Ishikawa (cell line): ENCODE results near the gene AFM.

Experiments used
- CEBPB ChIP-seq: IDR thresholded peaks from 2 replicates; pipeline ENCODE4 v1.6.1; 2012
- CREB1 ChIP-seq: IDR thresholded peaks from 2 replicates; pipeline ENCODE4 v1.6.1; 2012; ENCODE audit warnings: low read depth
- EGR1 ChIP-seq: IDR thresholded peaks from 2 replicates; pipeline ENCODE4 v1.6.1; 2012
- EP300 ChIP-seq: IDR thresholded peaks from 2 replicates; pipeline ENCODE4 v1.6.1; 2012; ENCODE audit warnings: borderline replicate concordance
- FOXM1 ChIP-seq: IDR thresholded peaks from 2 replicates; pipeline ENCODE4 v1.6.1; 2012; ENCODE audit warnings: low read depth, borderline replicate concordance
- RAD21 ChIP-seq: IDR thresholded peaks from 2 replicates; pipeline ENCODE4 v1.6.1; 2012; ENCODE audit warnings: low read depth
- REST ChIP-seq: IDR thresholded peaks from 2 replicates; pipeline ENCODE4 v1.6.1; 2012; ENCODE audit warnings: low read depth, mild to moderate bottlenecking
- TAF1 ChIP-seq: IDR thresholded peaks from 2 replicates; pipeline ENCODE4 v1.6.1; 2012; ENCODE audit warnings: low read depth, mild to moderate bottlenecking
- TCF12 ChIP-seq: IDR thresholded peaks from 2 replicates; pipeline ENCODE4 v1.6.1; 2012; ENCODE audit warnings: low read depth
- YY1 ChIP-seq: IDR thresholded peaks from 2 replicates; pipeline ENCODE4 v1.6.1; 2012; ENCODE audit warnings: low read depth
- ZBTB7A ChIP-seq: IDR thresholded peaks from 2 replicates; pipeline ENCODE4 v1.6.1; 2012; ENCODE audit warnings: low read depth
- TF ChIP-seq, protein P1 (sequence below): IDR thresholded peaks from 2 replicates; pipeline ENCODE4 v1.6.1; 2012
- TF ChIP-seq, protein P2 (sequence below): IDR thresholded peaks from 2 replicates; pipeline ENCODE4 v1.6.1; 2012

DNA sequence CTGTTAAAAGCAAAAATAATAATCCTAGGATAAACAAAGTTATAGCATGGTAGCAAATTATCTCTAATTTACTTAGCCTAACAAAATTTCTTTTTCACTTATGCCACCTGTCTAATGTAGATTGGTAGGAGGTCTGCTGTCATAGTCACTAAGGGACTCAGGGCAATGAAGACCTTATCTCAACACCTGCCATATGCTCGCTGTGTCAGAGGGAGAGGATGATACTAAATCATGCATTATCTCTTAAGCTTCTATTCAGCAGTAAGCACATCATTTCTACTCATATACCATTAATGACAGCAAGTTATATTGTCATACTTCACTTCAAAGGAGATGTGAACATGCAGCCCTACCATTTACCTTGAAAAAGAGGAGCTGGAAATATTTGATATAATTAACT, 44.1 kb downstream of the AFM start:
- TF ChIP-seq EP300 = no peak
- TF ChIP-seq ZBTB7A = no peak
- TF ChIP-seq RAD21 = no peak
- TF ChIP-seq TAF1 = no peak
- TF ChIP-seq YY1 = no peak
- TF ChIP-seq FOXM1 = no peak
- TF ChIP-seq EGR1 = no peak
- TF ChIP-seq, protein P1, sequence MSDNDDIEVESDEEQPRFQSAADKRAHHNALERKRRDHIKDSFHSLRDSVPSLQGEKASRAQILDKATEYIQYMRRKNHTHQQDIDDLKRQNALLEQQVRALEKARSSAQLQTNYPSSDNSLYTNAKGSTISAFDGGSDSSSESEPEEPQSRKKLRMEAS = no peak
- TF ChIP-seq CEBPB = no peak
- TF ChIP-seq REST = no peak
- no peak for TF ChIP-seq CREB1
- no peak for TF ChIP-seq TCF12
- TF ChIP-seq, protein P2, sequence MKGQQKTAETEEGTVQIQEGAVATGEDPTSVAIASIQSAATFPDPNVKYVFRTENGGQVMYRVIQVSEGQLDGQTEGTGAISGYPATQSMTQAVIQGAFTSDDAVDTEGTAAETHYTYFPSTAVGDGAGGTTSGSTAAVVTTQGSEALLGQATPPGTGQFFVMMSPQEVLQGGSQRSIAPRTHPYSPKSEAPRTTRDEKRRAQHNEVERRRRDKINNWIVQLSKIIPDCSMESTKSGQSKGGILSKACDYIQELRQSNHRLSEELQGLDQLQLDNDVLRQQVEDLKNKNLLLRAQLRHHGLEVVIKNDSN = no peak
